ENCODE measurements around the gene MICA.
A peak's percentile ranks its signal among the peaks of the same experiment; 100 is the strongest.
"Not testable (repeated sequence)": the region's sequence is repeated elsewhere in the genome, so short reads cannot be mapped to it uniquely, and the experiment has no call there.

MICA gene

DNA sequence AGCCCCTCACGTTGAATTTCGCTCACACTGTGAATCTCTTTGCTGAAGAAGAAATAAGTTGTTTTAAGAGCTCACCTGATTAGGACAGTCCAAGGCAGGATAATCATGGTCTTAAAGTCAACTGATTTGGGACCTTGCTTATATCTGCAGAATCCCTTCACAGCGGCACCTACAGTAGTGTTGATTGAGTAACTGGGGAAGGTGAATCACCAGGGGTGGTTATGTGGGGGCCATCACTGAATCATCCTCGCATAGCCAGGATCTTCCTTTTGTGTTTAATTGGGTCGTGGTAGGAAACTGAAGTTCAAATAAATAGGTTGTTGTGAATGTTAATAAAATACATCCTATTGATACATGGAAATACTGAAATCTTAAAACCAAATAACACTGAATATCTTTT, 20.2 kb upstream of the MICA start:
- DNase-seq (ENCODE audit: low read depth in 2 of 2): no peak

- no peak for DNase-seq (ENCODE audit: low read depth in 2 of 2)
Observed at GRCh38 chr6:31385041-31385440, 18.4 kb upstream of the MICA start.

GRCh38 chr6:31386099-31386498, 17.3 kb upstream of the MICA start:
- no peak for DNase-seq (ENCODE audit: low read depth in 2 of 2)

GRCh38 chr6:31386977-31387376, 16.4 kb upstream of the MICA start:
- DNase-seq (ENCODE audit: low read depth in 2 of 2): no peak

DNA sequence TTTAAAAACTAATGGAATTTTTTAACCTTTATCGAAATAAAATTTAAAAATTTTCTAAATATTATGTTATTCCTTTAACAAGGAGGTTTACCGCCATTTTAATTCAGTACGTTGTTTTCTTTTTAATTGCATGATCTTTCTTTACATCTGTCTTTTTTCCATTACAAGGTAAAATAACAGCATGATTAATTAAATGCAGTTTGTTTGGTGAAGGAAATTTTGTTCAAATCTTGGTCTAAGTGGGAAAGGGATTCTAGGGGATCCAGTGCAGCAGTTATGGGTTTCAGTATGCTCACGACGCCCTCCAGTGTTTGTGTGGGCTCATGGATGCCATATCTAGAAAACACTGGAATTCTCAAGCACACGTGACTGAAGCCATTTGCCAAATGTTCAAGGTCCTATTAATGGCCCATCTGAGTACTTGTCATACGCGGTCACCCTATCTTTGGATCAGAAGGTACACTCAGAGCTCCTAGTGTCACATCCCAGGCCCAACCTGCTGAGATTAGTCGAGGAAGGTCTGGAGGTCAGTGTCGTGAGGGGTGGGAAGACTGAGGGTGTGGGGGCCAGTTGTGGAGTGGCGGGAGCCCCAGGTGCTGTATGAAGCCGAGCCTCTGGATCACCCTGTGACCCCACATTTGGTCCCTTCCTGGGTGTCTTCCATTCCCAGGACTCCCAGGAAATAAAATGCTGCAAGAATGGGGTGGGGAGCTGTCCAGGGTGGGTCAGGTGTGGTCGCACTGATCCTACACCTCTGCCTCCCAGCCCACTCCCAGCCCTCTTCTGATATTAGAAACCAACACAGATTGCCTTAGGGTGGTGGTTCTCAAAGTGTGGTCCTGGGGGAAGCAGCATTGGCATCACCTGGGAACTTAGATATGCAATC, 14.2 kb upstream of the MICA start:
- not testable (repeated sequence) for DNase-seq (ENCODE audit: low read depth in 2 of 2)

- DNase-seq (ENCODE audit: low read depth in 2 of 2): not testable (repeated sequence)
Observed at GRCh38 chr6:31389802-31390132, 13.6 kb upstream of the MICA start.

- DNase-seq (ENCODE audit: low read depth in 2 of 2): no peak
Observed at GRCh38 chr6:31393932-31394331, 9.5 kb upstream of the MICA start.

- no peak for DNase-seq (ENCODE audit: low read depth in 2 of 2)
Observed at GRCh38 chr6:31394381-31394780, 9.0 kb upstream of the MICA start.

GRCh38 chr6:31395832-31396231, 7.6 kb upstream of the MICA start:
- DNase-seq (ENCODE audit: low read depth in 2 of 2): no peak

DNA sequence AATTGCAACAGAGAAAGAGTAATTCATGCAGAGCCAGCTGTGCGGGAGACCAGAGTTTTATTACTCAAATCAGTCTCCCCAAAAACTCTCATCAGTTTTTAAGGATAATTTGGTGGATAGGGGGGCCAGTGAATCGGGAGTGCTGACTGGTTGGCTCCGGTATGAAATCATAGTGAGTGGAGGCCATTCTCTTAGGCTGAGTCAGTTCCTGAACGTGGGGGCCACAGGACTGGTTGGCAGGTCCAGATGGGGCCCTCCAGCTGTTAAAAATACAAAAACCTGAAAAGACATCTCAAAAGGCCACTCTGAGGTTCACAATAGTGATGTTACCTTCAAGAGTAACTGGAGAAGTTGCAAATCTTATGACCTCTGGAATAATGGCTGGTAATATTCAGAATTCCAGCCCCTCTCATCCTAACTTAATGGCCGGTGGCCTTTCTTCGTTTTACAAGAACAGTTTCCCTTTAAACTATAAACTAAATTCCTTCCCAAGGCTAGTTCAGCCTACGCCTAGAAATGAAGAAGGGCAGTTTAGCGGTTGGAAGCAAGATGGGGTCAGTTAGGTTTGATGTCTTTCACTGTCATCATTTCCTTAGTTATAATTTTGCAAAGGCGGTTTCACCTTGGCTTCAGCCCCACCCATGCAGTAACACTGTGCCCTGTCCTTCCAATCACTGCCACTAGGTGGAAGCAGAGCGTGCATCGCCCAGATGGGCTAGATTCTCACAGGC, 6.8 kb upstream of the MICA start:
- peak; percentile 75 to 87 for DNase-seq (ENCODE audit: low read depth in 2 of 2)

GRCh38 chr6:31397153-31397499, 6.3 kb upstream of the MICA start:
- DNase-seq (ENCODE audit: low read depth in 2 of 2): not testable (repeated sequence)

DNA sequence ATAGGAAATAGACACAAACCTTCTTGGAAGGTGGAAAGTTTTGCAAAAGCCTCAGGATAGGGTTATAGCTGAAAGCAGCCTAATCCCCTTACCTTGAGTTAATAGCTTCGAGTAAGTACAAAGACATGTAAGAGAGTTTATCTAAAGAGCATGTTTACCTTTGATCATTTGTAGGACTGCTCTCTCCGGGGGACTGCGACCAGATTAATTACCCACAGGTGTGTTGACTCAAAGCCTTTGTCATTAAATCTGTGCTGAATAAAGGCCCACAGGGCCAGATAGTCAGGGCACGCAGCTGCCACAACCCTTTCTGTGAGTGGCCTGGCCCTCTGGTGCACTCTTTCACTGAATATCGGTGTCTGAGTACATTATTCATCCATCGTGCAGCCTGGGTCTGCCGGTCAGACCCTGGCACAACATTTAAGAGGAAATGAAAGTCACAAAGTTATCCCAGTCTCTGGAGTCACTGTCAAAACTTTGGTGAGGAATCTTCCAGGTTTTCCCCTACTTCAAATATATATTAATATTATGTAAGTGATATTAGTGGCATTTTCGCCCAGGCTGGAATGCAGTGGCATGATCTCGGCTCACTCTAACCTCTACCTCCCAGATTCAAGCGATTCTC, 5.4 kb upstream of the MICA start:
- no peak for DNase-seq (ENCODE audit: low read depth in 2 of 2)

DNA sequence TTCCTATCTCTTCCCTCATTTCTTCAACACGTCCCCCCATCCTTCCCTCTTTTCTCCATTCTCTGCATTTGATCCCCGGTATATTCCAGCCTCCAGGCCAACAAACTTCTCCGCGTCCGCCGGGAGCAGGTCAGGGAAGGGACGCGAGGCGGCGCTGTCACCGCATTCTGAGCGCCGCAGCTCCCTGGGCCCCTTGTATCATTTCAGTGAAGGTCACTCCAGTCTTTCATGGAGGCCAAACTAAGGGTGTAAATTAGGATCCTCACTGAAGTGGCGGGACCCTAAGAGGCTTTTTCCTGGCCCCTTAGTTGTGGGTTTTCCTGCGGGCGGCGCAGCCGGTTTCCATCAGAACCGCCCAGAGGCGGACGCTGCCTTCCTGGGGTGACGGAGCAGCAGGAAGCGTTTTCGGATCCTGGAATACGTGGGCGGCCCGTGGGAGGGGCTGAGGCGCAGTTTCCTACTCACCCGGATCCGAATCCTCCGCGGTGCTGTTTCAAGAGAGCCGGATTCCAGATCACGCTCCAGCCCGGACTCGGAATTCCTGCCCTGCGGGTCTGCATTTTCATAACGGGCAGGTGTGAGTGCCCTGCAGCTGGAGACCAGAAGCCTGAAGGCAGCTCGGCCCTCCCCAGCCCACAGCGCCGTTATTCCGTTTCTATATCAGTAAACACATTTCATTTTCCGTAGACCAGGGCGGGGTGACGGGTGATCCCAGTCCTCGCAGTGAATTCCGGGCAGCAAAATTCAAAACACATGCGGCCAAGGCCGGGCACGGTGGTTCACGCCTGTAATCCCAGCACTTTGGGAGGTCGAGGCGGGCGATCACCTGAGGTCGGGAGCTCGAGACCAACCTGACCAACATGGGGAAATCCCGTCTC, 3.6 kb upstream of the MICA start:
- peak; percentile 26 to 51 for DNase-seq (ENCODE audit: low read depth in 2 of 2)

DNA sequence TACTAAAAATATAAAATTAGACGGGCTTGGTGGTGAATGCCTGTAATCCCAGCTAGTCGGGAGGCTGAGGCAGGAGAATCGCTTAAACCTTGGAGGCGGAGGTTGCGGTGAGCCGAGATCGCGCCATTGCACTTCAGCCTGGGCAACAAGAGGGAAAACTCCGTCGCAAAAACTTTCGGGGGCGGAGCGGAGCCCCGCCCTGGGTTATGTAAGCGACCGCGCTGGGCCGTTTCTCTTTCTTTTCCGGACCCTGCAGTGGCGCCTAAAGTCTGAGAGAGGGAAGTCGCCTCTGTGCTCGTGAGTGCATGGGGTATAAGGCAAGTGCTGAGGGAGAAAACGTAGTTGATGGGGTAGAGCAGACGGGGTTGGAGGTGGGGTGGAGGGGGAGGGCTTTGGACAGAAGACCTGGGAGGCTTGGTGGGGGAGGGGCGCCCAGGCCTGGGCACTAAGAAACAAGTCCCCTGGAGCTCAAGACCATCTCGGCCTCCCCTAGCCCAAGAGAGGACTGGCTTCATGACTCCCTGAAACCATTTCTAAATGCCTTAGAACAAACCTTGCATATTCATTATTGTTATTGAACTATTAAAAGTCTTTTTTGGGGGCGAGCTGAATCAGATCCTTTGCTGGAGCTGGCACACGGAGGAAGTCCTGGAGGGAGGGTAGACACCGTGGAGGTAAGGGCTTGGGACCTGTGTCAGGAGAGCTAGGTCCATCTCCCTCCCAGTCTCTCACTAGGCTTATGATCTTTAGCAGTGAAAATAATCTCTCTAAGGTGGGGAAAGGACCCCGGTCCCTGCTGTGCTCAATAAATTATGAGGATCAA, 2.7 kb upstream of the MICA start:
- peak; percentile 31 to 61 for DNase-seq (ENCODE audit: low read depth in 2 of 2)

DNA sequence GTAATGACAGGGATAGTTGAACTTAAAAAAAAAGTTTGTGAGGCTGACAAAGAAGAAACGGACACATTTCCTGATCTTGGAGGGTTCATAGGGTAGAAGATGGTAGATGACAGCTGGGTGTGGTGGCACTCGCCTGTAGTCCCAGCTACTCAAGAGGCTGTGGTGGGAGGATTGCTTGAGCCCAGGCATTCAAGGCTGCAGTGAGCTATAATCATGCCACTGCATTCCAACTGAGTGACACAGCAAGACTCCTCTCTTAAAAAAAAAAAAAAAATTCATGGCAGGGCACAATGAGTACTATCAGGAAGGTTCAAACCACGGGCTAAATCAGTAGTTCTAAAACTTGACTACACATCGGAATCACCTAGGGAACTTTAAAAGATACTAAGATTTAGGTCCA, 2.0 kb upstream of the MICA start:
- no peak for DNase-seq (ENCODE audit: low read depth in 2 of 2)

GRCh38 chr6:31402324-31403282, 792 bp upstream of the MICA start:
- DNase-seq (ENCODE audit: low read depth in 2 of 2): peak in 1 of 2 donors; percentile 16

GRCh38 chr6:31404061-31404364, 618 bp downstream of the MICA start:
- DNase-seq (ENCODE audit: low read depth in 2 of 2): not testable (repeated sequence)

DNA sequence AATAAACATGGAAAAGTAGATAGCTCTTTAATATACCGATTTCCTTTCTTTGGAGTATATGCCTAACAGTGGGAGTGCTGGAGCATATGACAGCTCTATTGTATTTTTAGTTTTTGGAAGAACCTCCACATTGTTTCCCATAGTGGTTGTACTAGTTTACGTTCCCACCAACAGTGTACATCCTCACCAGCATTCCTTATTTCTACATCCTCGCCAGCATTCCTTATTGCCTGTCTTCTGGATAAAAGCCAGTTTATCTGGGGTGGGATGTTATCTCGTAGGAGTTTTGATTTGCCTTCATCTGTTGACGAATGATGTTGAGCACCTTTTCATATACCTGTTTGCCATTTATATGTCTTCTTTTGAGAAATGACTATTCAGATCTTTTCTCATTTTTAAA, 2.6 kb downstream of the MICA start:
- DNase-seq (ENCODE audit: low read depth in 2 of 2): no peak

GRCh38 chr6:31407699-31408098, 4.3 kb downstream of the MICA start:
- no peak for DNase-seq (ENCODE audit: low read depth in 2 of 2)

GRCh38 chr6:31412506-31412905, 9.1 kb downstream of the MICA start:
- DNase-seq (ENCODE audit: low read depth in 2 of 2): no peak
